ENCODE data around the gene LDLRAD4.

GRCh38 chr18:13604786-13605185 is 386.2 kb downstream of the LDLRAD4 start:
- TF ChIP-seq TSHZ2 (CRISPR knock-in tag; IDR thresholded peaks at IDR 0.05) (no peak), ZNF565 (CRISPR knock-in tag; conservative IDR thresholded peaks at IDR 0.05; ENCODE audit: low read depth) (no peak), CREB5 (CRISPR knock-in tag; IDR thresholded peaks at IDR 0.05; ENCODE audit: low read depth) (no peak), ARNTL (CRISPR knock-in tag; IDR thresholded peaks at IDR 0.05; ENCODE audit: borderline replicate concordance, low read depth) (no peak), CSRNP3 (CRISPR knock-in tag; IDR thresholded peaks at IDR 0.05) (no peak), ZFP3 (CRISPR knock-in tag; IDR thresholded peaks at IDR 0.05) (no peak), PATZ1 (CRISPR knock-in tag; IDR thresholded peaks at IDR 0.05; ENCODE audit: borderline replicate concordance) (no peak), TCF4 (CRISPR knock-in tag; IDR thresholded peaks at IDR 0.05; ENCODE audit: borderline replicate concordance) (no peak)

Measured in SK-N-SH treated with all-trans-retinoic acid at 6 μM for 48 hours (cell line).